Fibroblast of lung (primary cell): Measurements from ENCODE around the gene MPC1. TPM values are rescaled to one million over a fixed set of nuclear protein-coding genes. Genes with fewer than 3 reads are reported as not detected.

ENCODE experiments used
- DNase-seq, 2 donors: peaks; one replicate each; pipeline versions ENCODE4 v3.0.0 to v3.0.0-alpha.2; 2010; ENCODE audit warnings: low read depth in 2 of 2
- H2AFZ ChIP-seq: 2 replicates; pipeline ENCODE4 v1.5.1; 2012; ENCODE audit warnings: low read length, control low read depth, inconsistent platforms
- H3K27ac ChIP-seq: 2 replicates; pipeline ENCODE4 v1.5.1; 2011; ENCODE audit warnings: low read length, control low read depth; ENCODE audit not compliant: insufficient read depth
- H3K27me3 ChIP-seq: 2 replicates; pipeline ENCODE4 v1.5.1; 2011; ENCODE audit warnings: mild to moderate bottlenecking, low read length; ENCODE audit not compliant: control insufficient read depth, insufficient read depth
- H3K36me3 ChIP-seq: 2 replicates; pipeline ENCODE4 v1.5.1; 2011; ENCODE audit warnings: low read length; ENCODE audit not compliant: control insufficient read depth, insufficient read depth
- H3K4me1 ChIP-seq: 2 replicates; pipeline ENCODE4 v1.5.1; 2011; ENCODE audit warnings: low read length; ENCODE audit not compliant: control insufficient read depth, insufficient read depth; ENCODE audit errors: extremely low read depth
- H3K4me2 ChIP-seq: 2 replicates; pipeline ENCODE4 v1.5.1; 2011; ENCODE audit warnings: low read length, control low read depth; ENCODE audit not compliant: insufficient read depth; ENCODE audit errors: extremely low read depth
- H3K4me3 ChIP-seq, 4 experiments: fragments of 200-600 bp in 1 of 4; sonication (generic) in 1 of 4; replicated peaks in 1 of 4; 2 replicates each; pipeline ENCODE4 v1.5.1; 2011 to 2016; ENCODE audit warnings: low read length in 4 of 4, low read depth in 3 of 4, mild to moderate bottlenecking in 3 of 4, control low read depth in 2 of 4, inconsistent platforms in 1 of 4, mixed read lengths in 1 of 4; ENCODE audit not compliant: insufficient read depth in 1 of 4; ENCODE audit errors: control extremely low read depth in 1 of 4
- H3K79me2 ChIP-seq: 2 replicates; pipeline ENCODE4 v1.5.1; 2012; ENCODE audit warnings: mild to moderate bottlenecking, low read length, inconsistent platforms; ENCODE audit not compliant: control insufficient read depth, insufficient read depth
- H3K9ac ChIP-seq: 2 replicates; pipeline ENCODE4 v1.5.1; 2011; ENCODE audit warnings: mild to moderate bottlenecking, low read length, control low read depth; ENCODE audit not compliant: insufficient read depth
- H3K9me3 ChIP-seq: 2 replicates; pipeline ENCODE4 v1.5.1; 2012; ENCODE audit warnings: low read depth, low read length; ENCODE audit not compliant: control insufficient read depth, insufficient read depth
- H4K20me1 ChIP-seq: 2 replicates; pipeline ENCODE4 v1.5.1; 2011; ENCODE audit warnings: low read length; ENCODE audit not compliant: control insufficient read depth, insufficient read depth; ENCODE audit errors: extremely low read depth
- CTCF ChIP-seq, 2 donors: IDR thresholded peaks in 1 of 2; conservative IDR thresholded peaks in 1 of 2; 1 replicate in 1 of 2; 2 replicates in 1 of 2; pipeline ENCODE4 v1.5.1; 2011 to 2012; ENCODE audit warnings: low read length in 2 of 2, control low read depth in 1 of 2, inconsistent platforms in 1 of 2, low read depth in 1 of 2, mild to moderate bottlenecking in 1 of 2
- EZH2 ChIP-seq: IDR thresholded peaks from 2 replicates; pipeline ENCODE4 v1.5.1; 2012; ENCODE audit warnings: low read length, control low read depth, mild to moderate bottlenecking; ENCODE audit errors: missing control alignments
- polyA plus RNA-seq, 2 donors: library from polyadenylated mRNA; depleted of rRNA in 1 of 2; stranded (reverse) in 1 of 2; unstranded in 1 of 2; fragments of >200 nt; gene quantifications; 2 replicates each; pipeline ENCODE4 v1.2.1, GENCODE V29; 2011 to 2012; ENCODE audit warnings: missing spikeins in 1 of 2
- total RNA-seq: library from RNA; depleted of rRNA; stranded (reverse); fragments of >200 nt; gene quantifications from 2 replicates; pipeline ENCODE4 v1.2.1, GENCODE V29; 2014

Gene MPC1
- total and polyA plus RNA-seq, 2 donors (not counting 1 experiment from before 2014, with no cell fraction given), result 19.3 to 28.7 TPM

- H3K36me3 ChIP-seq, result peaks cover 18% of the 10 kb centered on the region
These were observed 36.0 kb upstream of the MPC1 start for GRCh38 chr6:166418691-166419143.

GRCh38 chr6:166417285-166417691 is 34.5 kb upstream of the MPC1 start:
- H3K4me2 ChIP-seq, result no peak overlapping the region
- H3K36me3 ChIP-seq, result peaks cover 15% of the 10 kb centered on the region
- no peak overlapping the region for H3K4me3 ChIP-seq
- H3K9ac ChIP-seq, result no peak overlapping the region
- H3K27me3 ChIP-seq, result no peaks in the 10 kb centered on the region
- TF ChIP-seq CTCF (conservative IDR thresholded peaks at IDR 0.05 in 1 of 2, IDR thresholded peaks at IDR 0.05 in 1 of 2; ENCODE audit: low read depth in 1 of 2, low read length in 2 of 2) (no peak), EZH2 (no peak)
- H4K20me1 ChIP-seq, result no peaks in the 10 kb centered on the region
- no peak overlapping the region for H2AFZ ChIP-seq
- H3K79me2 ChIP-seq, result no peaks in the 10 kb centered on the region
- no peaks in the 10 kb centered on the region for H3K9me3 ChIP-seq
- no peak overlapping the region for H3K27ac ChIP-seq
- DNase-seq, result no peak
- no peaks in the 10 kb centered on the region for H3K4me1 ChIP-seq

More at GRCh38 chr6:166418691-166419143, 36.0 kb upstream of the MPC1 start:
- Histone ChIP-seq H2AFZ (no peak overlapping the region), H3K27ac (no peak overlapping the region), H3K27me3 (no peaks in the 10 kb centered on the region), H3K4me2 (no peak overlapping the region), H3K4me3 (no peak overlapping the region), H3K4me1 (no peaks in the 10 kb centered on the region), H3K79me2 (no peaks in the 10 kb centered on the region), H4K20me1 (no peaks in the 10 kb centered on the region), H3K9me3 (no peaks in the 10 kb centered on the region), H3K9ac (no peak overlapping the region)
- DNase-seq, result no peak
- TF ChIP-seq CTCF (conservative IDR thresholded peaks at IDR 0.05 in 1 of 2, IDR thresholded peaks at IDR 0.05 in 1 of 2; ENCODE audit: low read depth in 1 of 2, low read length in 2 of 2) (no peak), EZH2 (no peak)

GRCh38 chr6:166415833-166416347 is 33.1 kb upstream of the MPC1 start:
- no peak for TF ChIP-seq CTCF (conservative IDR thresholded peaks at IDR 0.05 in 1 of 2, IDR thresholded peaks at IDR 0.05 in 1 of 2; ENCODE audit: low read depth in 1 of 2, low read length in 2 of 2)
- TF ChIP-seq EZH2, result no peak
- H3K36me3 ChIP-seq, result peaks cover 19% of the 10 kb centered on the region

More at GRCh38 chr6:166415833-166416347, 33.1 kb upstream of the MPC1 start:
- no peak for DNase-seq
- no peaks in the 10 kb centered on the region for H3K27me3 ChIP-seq
- no peak overlapping the region for H3K4me2 ChIP-seq
- H3K4me1 ChIP-seq, result no peaks in the 10 kb centered on the region
- no peaks in the 10 kb centered on the region for H4K20me1 ChIP-seq
- no peak overlapping the region for H2AFZ ChIP-seq
- no peaks in the 10 kb centered on the region for H3K79me2 ChIP-seq
- H3K9ac ChIP-seq, result no peak overlapping the region
- H3K4me3 ChIP-seq, result no peak overlapping the region
- H3K27ac ChIP-seq, result no peak overlapping the region
- H3K9me3 ChIP-seq, result no peaks in the 10 kb centered on the region
